NCI-H345 treated with DMSO at 0.1 percent for 48 hours (cell line): ENCODE data around the gene CACHD1.

Experiments used
- DNase-seq: peaks from one replicate; lab custom pipeline; 2025; ENCODE audit not compliant: unreplicated experiment; lab: John Stamatoyannopoulos, UW

Gene CACHD1

GRCh38 chr1:64545118-64545843 is 75.4 kb downstream of the CACHD1 start:
- DNase-seq, result no peak

GRCh38 chr1:64546013-64546412 is 76.1 kb downstream of the CACHD1 start:
- DNase-seq, result no peak

- DNase-seq, result no peak
These were observed 79.7 kb downstream of the CACHD1 start for GRCh38 chr1:64549464-64550239.

- peak; percentile 38 for DNase-seq
These were observed 80.6 kb downstream of the CACHD1 start for GRCh38 chr1:64550510-64550909.

GRCh38 chr1:64550946-64551605 is 81.1 kb downstream of the CACHD1 start:
- no peak for DNase-seq

- no peak for DNase-seq
These were observed 83.4 kb downstream of the CACHD1 start for GRCh38 chr1:64553285-64553684.

- DNase-seq, result no peak
These were observed 86.0 kb downstream of the CACHD1 start for GRCh38 chr1:64555947-64556346.

DNA sequence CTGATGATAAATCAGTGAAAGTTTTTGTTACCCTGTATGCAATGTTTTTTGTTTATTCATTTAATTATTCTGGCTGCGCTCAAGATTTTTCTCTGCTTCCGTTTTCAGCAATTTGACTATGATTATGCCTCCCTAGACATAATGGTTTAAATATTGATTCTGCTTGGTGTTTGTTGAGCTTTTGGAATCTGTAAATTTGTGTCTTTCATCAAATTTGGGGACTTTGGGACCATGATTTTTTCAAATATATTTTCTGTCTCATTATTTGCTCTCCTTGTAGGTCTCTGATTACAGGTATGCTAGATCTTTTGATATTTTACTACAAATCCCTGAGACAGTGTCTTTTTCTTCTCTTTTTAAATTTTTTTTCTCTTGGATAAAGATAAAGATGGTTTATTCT is 92.1 kb downstream of the CACHD1 start:
- no peak for DNase-seq

- DNase-seq, result no peak
These were observed 94.1 kb downstream of the CACHD1 start for GRCh38 chr1:64563958-64564565.

DNA sequence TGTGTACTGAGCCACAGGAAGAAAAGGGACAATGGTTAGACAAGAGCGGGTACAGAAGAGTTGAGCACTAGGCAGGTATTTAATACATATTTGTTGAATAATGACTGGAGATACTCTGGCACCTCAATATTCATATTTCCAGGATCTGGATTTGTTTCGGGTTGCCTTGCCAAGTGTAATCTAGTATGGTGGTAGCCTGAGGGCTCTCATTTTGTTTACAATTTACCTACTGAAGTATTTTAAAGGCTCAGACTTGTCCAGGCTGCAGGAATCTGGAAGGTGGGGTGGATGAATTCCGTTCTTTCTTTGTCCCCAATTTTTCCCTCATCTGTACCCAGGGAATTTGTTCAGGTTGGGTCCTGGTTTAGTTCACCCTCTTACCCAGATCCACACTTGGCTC is 95.0 kb downstream of the CACHD1 start:
- DNase-seq, result no peak

GRCh38 chr1:64567426-64568170 is 97.7 kb downstream of the CACHD1 start:
- DNase-seq, result no peak

GRCh38 chr1:64568171-64568450 is 98.2 kb downstream of the CACHD1 start:
- no peak for DNase-seq

DNA sequence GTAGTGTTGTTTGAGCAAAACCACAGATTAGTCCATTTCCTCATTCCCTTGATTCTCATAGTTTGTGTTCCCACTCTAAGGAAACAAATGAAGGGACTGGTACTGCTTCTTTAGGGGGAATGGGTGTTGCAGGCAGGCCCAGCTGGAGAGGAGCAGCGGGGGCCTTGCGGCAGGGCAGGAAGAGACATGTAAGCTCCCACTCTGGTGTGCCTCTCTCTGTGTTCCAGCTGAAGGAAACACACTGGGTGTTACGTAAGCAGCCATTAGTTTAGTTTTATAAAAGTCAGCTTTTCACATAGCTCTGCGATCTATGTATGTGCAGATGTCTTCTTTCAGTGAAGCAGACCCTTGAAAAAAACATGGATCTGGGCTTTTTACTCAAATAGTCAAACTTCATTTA is 99.5 kb downstream of the CACHD1 start:
- no peak for DNase-seq

GRCh38 chr1:64570267-64570855 is 100.4 kb downstream of the CACHD1 start:
- no peak for DNase-seq

DNA sequence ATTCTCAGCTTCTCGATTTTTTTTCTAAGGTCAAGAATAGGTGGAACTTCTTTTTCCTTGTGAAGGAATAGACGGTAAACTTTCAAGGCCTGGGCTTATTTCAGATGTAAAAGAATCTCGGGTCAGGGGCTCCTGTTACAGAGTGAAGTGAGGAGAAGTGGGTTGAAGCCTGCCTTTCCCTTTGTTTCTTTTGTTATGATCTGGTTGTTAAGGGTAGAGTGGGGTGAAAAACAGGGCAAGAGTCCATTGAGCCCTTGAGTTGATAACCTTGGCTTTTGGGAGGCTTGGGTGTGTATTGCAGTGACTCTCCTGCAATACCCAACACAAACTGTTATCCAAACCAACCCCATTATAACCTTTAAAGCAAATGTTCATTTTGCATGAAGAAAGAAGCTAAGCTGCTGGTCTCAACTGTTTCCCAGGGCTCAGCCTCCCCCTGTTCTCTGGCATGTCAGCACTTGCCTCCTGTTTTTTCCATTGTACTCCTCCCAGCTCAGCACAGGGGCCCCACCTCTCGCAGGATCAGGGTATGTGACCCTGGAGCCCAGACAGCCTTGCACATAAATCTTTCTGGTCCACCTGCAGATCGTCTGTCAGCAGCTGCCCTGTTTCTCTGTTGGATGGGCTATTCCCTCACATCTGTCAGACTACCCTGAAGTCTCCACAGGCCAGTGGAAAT is 102.4 kb downstream of the CACHD1 start:
- DNase-seq, result no peak

DNA sequence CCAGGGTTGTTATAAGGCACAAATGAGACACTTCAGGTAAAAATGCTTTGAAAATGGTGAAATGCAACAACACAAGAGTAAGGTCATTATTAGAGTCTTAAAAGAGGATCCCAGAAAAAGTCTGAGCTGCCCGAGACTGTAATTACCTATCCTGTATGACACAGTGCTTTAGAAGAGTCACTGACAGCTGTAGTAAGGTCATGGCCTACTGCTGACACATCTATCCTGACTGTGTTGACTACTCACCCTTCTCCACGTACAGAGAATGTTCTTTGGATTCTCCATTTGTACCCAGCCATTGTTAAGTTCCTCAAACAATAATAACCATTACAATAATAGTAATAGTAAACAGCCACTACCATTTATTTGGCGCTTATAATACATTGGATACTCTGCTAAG is 104.4 kb downstream of the CACHD1 start:
- DNase-seq, result no peak

- no peak for DNase-seq
These were observed 106.2 kb downstream of the CACHD1 start for GRCh38 chr1:64575881-64576676.

GRCh38 chr1:64578270-64578973 is 108.5 kb downstream of the CACHD1 start:
- DNase-seq, result no peak

DNA sequence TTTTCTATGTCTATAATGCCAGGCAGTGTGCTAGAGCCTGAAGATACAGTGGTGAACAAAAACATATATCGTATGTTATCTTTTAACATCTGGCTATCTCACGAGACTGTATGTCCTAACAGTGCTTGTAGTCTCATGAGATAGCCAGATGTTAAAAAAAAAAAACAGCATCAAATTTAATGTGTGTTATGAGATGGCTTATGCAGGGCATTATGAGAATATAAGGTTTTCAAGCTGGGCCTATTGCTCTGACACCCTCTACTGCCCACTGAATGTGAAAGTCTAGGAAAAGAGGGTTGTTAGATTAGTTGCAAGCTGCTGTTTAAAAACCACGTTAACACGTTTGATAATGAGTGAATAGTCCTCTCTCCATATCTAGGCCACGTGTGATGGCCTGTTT is 109.8 kb downstream of the CACHD1 start:
- no peak for DNase-seq
